ENCODE results near the gene DYTN.
A peak's percentile ranks its signal among the peaks of the same experiment; 100 is the strongest.
"Not testable (repeated sequence)": the region's sequence is repeated elsewhere in the genome, so short reads cannot be mapped to it uniquely, and the experiment has no call there.

DYTN gene

GRCh38 chr2:206718296-206718695 is at the start of gene DYTN:
DYTN (minus strand) TSS chr2:206718396; CDS start chr2:206718279, 117 bp downstream.
- DNase-seq: peak; percentile 70

DNA sequence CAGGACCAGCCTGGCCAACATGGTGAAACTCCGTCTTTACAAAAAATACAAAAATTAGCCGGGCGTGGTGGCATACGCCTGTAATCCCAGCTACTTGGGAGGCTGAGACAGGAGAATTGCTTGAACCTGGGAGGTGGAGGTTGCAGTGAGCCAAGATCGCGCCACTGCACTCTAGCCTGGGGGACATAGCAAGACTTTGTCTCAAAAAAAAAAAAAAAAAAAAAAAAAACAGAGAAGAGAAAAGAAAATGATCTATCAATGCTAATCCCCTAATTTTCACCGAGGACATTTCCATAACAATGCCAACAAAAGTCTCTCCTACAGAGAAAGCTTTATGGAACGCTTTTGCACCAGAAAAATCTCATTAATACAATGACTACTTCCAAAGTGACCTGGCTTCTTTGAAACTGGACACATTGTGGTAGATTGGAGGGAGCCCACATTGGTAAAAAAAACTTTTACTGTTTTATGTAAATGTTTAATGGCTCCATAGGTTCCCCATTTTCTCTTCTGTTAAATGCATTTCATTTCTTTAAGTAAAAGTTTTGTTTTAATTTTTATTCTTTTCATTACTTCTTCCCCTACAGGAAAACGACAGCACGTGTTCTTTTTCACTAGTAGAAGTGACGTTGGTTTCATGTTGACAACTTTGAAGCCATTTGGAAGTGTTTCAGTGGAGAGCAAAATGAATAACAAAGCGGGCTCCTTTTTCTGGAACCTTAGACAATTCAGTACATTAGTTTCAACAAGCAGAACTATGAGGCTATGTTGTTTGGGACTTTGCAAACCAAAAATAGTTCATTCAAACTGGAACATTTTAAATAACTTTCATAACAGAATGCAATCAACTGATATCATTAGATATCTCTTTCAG is 48.1 kb upstream of the DYTN start:
- DNase-seq: no peak

DNA sequence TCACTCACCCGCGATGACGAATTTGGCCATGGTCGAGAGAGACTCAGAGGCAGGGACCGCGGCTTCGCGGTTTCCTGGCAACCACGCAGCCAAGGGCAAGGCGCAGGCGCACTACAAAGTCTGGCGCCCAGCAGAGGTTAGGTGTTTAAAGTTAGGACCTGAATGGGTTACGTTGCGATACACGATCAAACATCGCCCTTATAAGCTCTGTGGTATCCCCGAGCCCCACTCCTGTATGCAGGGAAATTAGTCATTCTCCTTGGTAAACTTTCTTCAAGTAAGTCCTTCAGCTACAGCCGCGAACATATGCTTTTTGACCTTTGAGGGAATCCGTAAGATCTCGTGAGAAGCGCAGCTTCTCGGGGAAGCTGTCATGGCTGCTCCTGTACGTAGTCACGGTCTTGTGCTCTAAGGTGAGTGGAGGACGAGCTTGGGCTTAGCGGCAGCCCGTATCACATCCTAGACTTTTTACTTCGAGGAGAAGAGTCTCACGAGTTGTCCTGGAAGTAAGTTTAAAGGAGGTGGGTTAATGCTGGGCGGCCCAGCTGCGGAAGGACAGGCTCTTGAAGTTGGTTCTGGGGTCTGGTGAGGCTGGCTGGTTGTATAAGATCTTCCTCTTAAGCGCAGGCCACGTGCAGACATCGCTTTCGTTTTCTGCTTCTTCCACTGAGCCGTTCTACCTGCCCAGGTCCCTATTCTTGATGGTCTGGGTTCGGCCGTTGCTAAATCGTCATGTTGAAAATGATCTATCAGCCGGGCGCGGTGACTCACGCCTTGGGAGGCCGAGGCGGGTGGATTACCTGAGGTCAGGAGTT is 47.3 kb upstream of the DYTN start, which contains the start of the genes FASTKD2 and MDH1B:
TSS of gene FASTKD2 (plus strand) at position 365 of the 815 bp plus-strand sequence. CDS start 1,088 bp downstream, outside the sequence.
TSS of gene MDH1B (minus strand) at position 87 of the 815 bp plus-strand sequence. CDS start at position 30, 57 bp downstream.
- peak; percentile 92 for DNase-seq

- DNase-seq: no peak
These were observed 46.6 kb upstream of the DYTN start for GRCh38 chr2:206764673-206765241.

GRCh38 chr2:206756816-206757215 is 38.6 kb upstream of the DYTN start:
- no peak for DNase-seq

GRCh38 chr2:206740800-206741199 is 22.6 kb upstream of the DYTN start:
- no peak for DNase-seq

GRCh38 chr2:206739271-206739670 is 21.1 kb upstream of the DYTN start:
- DNase-seq: peak; percentile 77

DNA sequence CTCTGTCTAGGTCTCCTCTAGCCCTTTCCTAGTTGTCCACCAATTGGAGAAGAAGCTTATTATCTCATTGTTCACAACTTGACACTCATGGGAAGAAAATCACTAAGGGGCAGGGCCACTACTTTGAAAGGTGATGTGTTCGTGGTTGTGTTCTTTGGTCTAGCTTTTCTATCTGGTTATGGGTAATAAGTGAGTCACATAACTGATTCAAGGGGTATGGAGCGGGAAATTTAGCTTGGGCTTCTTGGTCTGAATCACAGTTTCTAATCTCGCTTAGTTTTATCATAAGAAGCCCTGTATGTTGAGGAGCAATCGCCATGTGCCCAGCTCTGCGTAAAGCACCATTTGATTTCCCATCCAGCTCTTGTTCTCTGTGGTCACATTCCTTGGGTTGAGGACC is 18.7 kb upstream of the DYTN start:
- no peak for DNase-seq

DNA sequence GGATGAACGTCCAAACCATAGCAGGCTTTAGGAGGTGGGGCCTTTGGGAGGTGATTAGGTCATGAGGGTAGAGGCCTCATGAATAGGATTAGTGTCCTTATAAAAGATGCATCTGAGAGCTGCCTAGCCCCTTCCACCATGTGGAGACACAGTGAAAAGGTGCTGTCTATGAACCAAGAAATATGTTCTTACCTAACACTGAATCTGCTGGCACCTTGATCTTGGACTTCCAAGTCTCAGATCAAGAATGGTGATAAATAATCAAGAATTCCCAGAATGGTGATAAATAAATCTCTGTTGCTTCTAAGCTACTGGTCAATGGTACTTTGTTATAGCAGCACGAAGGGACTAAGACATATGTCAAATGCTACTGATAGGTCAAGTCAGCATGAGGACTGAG is 15.1 kb upstream of the DYTN start:
- DNase-seq: no peak

DNA sequence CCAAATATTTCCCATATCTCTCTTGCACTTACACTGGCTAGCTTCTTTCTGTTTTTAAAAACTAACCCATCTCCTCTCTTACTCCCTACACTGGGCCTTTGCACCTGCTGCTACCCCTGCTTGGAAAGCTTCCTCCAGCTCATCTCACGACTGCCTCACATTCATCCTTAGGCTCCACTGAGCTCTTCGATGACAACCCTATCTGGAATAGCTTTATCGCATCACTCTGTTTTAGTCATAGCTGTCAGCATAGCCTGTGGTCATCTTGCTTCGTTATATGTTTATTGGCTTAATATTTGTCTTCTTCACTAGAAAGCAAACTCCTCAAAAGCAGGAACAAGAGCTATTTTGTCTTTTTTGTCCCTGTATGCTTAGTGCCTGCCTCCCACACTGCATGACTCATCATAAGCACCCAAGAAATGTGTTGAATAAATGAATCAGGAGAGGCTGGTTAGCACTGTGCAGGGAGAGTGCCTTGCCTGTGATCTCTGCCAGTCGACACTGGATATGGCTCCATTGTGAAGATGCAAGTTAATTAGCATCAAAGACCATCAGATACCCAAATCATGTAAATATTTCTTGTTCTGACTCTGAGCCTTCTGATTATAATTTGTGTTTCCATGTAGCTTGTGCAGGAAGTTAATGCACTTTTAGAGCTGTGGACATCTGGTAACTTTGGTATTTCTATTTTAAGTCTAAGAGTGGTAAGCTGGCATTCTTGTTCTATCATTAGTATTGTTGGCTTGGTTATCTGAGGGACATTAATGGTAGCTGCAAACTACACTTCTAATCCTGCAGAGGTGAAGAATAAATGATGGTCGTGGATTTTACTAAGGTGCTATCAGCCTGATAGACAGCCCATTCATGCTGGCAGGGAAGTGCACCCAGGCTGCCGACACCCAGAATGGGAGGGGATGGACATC is 10.3 kb upstream of the DYTN start:
- no peak for DNase-seq

DNA sequence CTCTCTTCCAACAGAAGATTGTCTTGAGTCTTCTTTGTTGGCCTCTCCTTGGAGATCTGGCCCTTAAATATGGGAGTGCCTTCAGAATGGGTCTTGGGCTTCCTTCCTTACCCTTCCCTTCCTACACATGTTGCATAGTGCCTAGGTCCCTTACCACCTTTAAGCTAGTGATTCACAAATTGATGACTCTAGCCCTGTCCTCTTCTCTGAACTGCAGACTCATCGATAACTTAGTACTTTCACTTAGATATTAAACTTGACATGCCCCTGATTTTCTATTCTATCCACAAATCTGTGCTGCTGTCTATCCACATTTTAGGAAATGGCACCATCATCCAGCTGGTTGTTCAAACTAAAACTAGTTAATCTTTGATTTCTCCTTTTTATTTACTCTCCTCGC is 9.1 kb upstream of the DYTN start:
- DNase-seq: no peak

DNA sequence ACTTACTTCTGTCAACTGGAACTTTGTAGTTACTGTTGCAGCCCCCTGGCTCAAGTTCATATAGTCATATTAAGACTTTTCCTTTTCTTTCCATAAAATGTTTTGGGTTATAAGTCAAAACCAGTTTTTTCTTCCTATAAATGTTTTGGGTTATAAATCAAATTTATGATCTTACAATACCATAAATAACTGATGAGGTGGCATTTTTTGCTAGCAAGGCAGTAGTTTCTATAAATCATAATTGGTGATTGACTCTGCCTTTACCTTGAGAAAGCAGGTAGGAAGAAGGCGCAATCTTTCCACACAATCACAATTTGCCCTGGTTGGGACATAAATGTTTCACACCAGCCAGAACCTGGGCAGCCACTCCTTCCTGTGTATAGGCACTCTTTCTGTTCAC is 5.1 kb upstream of the DYTN start:
- no peak for DNase-seq

DNA sequence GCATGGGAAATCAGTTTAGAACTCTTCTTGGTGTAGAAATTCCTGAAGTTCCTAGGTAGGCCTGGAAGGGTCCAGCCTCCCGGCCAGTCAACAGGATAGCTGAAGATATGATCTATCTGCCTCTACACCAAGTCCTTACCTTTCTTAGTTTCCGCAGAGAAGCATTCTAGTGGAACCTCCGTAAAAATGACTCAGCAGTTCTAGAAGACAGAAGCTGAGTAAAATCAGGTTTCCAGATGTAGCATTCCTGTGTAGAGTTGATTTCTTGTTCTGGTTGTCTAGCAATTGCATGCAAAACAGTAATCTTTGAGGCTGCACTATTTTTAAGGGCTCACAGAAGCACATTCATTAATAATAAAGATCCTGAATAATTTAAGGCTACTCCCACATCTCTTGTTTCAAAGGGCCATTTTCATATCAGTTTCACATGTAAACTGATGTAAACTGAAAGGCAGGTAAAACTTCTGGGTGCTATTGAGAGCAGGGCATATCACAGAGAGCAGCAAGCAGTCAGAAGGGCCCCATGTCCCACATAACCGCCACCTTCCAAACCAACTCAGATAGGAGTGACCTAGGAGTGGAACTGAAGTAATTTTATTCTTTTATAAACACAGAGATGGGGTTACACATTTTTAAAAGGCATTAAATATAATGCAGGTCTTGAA is 3.2 kb upstream of the DYTN start:
- no peak for DNase-seq

GRCh38 chr2:206716623-206717022 is 1.6 kb downstream of the DYTN start:
- peak; percentile 96 for DNase-seq

DNA sequence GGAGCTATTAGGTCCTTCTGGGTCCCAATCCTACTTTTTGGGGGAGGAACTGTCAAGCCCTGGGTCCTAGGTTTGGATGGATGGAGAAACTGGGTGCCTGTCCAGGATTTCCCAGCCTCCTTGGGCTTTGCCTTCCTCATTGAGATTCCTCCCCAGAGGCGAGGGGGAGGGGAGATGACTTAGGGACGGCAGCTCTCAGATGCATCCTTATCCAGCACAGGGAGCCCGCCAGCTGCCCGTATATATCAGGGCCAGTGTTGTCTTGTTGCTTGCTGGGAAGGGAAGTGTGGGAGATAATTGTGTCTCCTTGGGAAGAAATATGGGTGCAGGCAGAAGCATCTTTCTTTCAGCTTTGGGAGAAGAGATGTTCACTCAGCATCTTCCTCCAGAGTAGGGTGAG is 3.0 kb downstream of the DYTN start:
- DNase-seq: not testable (repeated sequence)

DNA sequence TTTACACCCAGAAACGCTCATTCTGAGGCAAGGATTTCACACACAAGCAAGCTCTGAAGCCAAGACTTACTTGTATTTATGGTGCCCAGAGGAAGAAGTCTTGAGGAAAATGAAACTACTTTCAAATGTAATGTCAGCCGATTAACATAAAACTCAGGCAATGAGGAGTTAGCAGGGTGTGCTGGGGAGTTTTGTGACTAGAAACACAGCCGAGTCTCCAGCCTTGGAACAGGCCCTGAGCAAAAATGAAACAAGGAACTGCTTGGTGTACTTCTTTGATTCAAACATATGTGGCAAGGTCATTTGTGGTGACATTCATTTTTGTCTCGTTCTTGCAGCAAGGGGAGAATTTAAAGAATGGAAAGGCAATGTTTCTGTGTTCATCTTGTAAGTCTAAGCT is 4.5 kb downstream of the DYTN start:
- no peak for DNase-seq

DNA sequence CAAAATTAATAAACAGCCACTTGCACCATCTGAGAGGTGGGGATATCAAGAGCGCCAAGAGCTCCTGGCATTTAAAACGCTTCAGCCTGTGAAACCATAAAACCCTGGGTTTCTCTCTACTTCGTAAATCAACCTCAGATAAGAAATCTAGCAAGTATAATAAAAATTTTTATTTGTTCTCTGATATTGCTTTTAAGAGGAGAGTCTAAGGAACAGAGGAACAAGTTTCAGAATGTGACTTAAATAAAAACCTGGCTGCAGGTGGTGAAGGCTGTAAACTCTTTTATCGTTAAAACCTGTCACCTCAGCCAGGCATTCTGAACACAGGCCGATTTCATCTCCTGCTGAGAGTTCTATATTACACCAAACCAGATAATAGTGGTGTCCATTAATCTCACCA is 9.9 kb downstream of the DYTN start:
- no peak for DNase-seq

DNA sequence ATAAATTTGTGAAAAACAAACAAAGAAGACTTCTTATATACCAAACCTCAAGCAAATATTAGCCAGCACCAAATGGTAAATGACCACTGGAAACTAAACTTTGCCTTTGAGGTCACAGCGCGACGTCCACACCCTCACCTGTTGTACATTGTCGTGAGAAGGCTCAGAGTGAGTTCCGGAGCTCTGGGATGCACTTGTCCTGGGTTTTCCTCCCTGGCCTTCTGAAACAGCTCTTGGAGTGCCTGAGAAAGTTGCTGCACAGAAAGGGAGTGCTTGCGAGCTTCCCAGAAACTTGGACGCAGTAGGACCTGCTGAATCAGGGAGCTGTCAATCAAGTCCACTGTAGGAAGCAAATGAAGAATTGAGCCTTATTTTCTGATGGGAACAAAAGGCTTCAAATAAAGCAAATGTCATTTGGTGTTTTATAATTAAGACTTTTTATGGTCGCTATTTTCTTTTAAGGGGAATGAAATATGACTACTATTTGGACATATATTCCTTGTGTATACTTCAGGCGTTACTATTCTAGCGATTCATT is 11.0 kb downstream of the DYTN start:
- no peak for DNase-seq

DNA sequence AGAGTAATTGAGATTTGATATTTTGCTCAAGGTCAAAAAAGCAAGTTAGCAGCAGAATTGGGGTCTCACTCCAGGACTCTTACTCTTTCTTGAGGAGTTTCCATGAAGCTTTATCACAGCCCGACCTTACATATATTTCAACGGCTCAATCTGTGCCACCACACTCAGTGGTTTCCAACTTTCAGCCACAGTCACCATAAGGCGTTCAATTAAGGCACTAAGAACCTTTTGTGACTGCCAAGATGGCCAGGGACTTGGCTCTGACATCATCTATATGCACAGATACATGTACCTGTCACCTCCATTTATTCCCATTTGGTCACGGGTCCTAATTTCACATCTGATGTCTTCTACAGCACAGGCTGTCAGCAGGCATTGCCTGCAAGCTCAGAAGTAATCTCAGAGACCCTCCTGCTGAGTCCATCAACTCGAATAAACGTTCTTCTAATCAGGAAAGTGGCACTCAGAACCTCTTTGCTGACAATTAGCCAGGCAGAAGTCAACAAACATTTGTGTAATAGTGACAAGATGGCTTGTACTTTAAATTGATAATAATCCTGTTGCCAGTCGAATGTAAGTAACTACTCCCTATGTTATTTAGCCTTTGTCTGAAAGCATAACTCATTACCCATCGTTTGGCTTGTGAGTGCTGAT is 16.1 kb downstream of the DYTN start:
- no peak for DNase-seq

DNA sequence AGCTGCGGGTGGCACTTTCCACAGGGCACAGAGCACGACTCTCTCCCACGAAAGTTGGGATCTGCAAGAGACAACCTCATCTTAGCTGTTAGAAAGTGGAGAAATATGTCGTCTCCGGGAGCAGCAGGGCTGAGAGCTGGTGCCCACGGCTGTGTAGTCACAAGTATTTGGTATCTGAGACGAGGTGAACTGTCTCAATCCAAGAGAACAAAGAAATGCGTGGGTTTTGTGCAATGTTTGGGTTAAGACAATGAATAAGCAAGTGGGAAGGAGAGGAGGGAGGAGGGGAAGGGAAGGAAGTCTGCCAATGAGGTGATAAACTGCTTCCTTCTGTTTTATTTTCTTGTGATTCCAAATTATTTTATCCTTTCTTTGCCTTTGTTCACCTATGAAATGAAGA is 18.0 kb downstream of the DYTN start:
- no peak for DNase-seq

- DNase-seq: no peak
These were observed 19.4 kb downstream of the DYTN start for GRCh38 chr2:206698811-206699210.
